GM12872 (cell line): ENCODE results near the gene GUCY2C.

Experiments used
- CTCF ChIP-seq: IDR thresholded peaks from 3 replicates; pipeline ENCODE4 v1.5.1; 2011; ENCODE audit warnings: low read depth, mild to moderate bottlenecking, low read length, moderate library complexity; ENCODE audit not compliant: insufficient read depth

The GUCY2C gene

GRCh38 chr12:14611640-14612203 lies 84.7 kb downstream of the GUCY2C start:
- no peak for TF ChIP-seq CTCF

GRCh38 chr12:14607568-14607967 lies 88.8 kb downstream of the GUCY2C start:
- TF ChIP-seq CTCF, result no peak

GRCh38 chr12:14605401-14605989 lies 90.9 kb downstream of the GUCY2C start:
- TF ChIP-seq CTCF, result no peak

GRCh38 chr12:14601692-14602478 lies 94.5 kb downstream of the GUCY2C start:
- TF ChIP-seq CTCF, result no peak

GRCh38 chr12:14597480-14597879 lies 98.9 kb downstream of the GUCY2C start:
- no peak for TF ChIP-seq CTCF

GRCh38 chr12:14591719-14592118 lies 104.7 kb downstream of the GUCY2C start:
- TF ChIP-seq CTCF, result no peak

- no peak for TF ChIP-seq CTCF
Measured at GRCh38 chr12:14589169-14590004, 107.0 kb downstream of the GUCY2C start.
